Measurements from ENCODE around the gene TSPOAP1. TPM values are rescaled to one million over a fixed set of nuclear protein-coding genes. Genes with fewer than 3 reads are reported as not detected.

The TSPOAP1 gene
- total RNA-seq, 1 experiment from 2014 or later, result under 0.01 TPM

DNA sequence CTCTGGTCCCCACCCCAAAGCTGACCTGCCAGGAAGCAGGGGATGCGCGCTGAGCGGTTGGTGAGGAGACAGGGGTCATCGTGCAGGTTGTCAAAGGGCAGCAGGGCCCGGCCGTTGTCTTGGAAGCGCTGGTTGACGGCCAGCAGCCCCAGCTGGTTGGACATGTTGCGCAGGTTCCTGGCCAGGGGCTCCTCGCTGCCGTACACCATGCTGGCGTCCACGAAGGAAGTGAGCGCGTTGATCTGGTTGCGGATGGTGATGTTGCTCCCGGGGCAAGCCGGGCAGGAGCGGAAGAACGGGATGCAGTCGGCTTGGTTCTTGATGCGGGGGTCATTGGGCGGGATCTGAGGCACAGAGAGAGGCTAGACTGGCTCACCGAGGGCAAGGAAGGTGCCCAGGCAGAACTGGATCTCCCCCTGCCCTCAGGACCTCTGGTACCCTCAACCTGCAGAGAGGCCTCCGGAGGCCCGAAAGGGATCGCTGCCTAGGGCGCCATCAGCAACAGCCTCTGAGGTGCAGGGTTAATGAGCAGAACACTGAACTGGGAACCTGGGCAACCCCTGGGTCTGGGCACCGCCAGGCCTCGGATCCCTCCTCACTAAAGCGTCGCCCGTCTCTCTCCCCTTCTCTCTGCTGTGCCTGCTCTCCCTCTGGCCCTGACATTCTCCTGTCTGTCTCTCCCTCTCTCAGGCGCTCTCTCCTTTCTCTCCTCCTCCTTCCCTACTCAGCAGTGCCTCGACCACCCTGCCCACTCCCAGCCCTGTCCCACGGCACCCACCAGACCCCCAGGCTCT lies 50.6 kb downstream of the TSPOAP1 start:
- no peak for DNase-seq (ENCODE audit: low read depth)

DNA sequence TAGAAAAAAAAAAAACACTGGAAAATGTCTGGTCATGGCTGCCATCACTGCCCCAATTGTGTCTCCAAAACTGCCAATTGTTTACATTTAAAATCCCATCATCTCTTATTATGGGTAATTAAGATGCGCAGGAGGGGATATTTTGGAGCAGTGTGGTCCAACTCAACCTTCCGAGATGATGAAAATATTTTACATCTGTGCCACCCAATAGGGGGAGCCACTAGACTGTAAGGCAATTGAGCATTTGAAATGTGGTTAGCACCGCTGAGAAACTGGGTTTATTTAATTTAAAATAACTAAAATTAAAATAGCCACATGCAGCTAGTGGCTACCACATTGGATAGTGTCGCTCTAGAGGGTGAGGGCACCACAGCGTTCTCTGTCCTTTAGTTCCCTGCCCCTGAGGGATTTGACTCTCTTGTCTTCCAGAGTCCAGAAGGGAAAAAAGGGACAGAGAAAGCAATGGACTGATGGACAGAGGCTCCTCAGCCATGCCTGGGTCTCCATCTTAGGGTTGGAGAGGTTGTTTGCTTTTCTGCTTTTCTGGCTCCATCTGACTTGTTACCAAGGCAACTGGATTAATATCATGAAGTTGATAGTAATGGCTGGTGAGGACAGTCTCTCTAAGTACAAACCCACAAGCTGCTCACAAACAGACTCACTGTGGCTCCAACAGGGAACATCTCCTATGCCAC lies 51.3 kb downstream of the TSPOAP1 start:
- no peak for DNase-seq (ENCODE audit: low read depth)

DNA sequence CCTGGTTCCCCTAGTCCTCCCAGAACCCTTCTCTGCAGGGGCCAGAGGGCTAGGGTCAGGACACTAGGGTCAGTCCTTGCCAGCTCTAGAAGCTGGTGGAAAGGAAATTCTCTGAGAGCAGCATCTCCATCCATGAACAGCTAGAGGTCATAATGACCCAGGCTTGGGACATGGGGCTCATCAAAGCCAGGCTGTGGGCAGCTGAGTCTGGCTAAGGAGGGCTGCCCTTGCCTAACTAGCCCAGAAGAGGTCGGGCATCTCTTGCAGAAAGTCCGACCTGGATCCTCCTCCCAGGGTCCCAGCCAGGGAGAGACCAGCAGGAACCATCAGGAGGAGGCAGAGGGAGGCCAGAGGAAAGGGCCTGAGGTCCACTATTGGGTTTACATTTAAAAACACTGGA lies 52.2 kb downstream of the TSPOAP1 start:
- no peak for DNase-seq (ENCODE audit: low read depth)

DNA sequence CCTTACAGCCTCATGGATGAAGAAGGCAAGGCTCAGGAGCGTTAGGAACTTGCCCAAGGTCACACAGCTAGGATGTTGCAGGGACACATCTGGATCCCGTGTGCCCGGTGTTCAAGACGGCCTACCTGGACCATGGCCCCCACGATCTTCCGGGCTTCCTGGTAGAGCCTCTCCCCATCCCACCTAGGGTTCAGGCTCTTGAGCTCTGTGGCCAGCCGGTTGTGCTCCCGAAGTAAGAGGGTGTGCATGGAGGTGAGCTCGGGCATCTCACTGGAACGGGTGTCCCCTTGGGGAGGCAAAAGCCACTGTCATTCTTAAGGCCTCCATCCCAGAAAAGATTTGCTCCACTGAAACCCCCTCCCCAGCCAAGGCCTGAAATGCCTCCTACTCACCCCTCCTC lies 53.2 kb downstream of the TSPOAP1 start:
- DNase-seq (ENCODE audit: low read depth), result no peak

DNA sequence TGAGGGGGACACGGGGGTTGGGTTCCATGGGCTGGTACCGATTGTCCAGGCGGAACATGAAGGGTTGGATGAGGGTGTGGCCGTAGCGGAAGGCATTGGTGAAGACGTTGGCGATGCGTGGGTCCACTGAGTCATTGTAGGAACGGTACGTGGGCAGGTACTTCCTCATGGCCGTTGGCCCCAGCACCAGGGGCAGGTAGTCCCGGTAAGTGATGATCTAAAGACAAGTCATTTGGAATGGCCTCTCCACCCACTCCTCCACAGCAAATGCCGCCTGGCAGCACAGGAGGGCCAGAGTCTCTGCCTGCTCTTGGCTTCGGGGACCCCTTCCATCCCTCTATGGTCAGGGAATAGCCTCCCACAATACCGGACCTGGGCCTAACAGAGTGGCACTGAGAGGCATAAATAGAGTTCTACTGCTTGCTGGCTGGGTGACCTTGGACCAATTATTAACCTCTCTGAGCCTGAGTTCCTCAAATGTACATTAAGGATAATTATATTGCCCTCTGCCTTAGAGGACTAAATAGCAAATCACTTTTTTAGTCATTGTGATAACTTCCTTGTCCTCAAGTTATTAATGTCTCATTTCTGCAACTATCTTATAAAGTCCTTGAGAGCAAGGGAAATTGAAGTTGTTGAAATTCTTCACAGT lies 55.0 kb downstream of the TSPOAP1 start:
- DNase-seq (ENCODE audit: low read depth), result no peak

DNA sequence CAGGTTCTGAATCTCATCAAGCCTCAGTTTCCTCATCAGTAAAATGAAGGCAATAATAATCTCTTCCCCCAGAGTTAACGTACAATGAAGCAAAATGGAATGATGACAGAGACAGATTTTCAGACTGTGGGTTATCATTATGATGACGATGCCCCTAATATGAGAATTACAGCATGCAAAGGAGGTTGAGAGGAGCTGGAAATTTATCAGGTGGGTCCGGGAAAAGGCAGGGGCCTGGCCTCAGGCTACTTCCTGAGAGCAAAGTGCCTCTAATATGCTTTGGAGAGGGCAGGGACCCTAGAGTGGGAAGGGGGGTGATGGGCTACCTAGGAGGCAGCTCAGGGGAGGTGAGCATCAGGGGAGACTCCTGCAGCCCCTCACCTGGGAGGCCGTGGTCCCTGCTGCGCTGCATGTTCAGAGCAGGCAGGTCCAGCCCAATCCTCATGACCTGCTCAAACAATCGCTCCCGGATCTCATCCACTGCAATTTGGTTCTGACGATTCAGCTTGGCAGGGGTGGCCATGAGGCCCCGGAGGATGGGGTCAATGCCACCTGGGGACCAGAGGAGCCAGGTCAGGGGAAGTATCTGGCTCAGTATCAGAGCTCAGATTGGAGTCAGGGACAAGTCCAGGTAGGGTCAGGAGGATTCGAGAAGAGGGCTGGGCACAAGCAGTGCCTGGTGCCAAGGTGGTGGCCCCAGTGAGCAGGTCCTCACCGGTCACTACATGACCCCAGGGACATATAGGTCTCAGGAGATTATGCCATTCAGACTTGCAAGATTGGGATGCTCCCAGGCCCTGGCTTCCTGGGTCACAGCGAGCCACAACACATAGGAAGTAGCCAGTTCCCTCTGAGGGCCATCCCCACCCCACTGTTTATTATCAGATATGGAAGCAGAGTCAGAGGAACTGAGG lies 56.0 kb downstream of the TSPOAP1 start:
- DNase-seq (ENCODE audit: low read depth), result no peak

DNA sequence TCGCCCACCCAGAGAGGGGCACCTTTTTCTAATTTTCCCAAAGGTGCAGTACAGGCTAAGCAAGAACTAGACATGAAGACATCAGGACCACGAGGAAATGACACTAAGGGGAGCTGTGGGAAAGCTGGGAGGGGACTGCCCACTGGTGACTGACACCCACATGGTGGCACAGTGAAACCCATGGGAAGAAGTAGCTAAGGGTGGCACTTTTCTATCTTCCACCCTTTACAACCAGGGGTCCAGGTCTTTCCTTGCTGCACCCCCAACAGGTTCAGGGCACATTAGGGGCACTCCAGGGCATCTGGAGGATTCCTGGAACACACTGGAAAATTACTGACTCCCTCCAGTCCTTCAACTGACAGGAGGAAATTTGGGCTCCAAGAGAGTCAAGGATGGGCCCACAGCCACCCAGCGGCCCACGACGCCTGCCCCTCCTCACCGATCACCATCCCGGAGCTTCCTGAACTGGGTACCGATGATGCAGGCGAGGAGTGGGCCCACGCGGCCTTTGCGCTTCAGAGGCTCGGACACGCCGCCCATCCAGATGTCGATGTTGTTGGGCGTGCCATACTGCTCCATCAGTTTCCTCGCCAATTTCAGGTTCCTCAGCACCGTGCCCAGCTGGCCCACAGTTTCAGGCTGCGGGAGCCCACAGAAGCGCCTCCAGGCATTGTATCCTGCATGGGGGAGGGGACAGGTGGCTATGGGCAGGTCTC lies 57.2 kb downstream of the TSPOAP1 start:
- no peak for DNase-seq (ENCODE audit: low read depth)

DNA sequence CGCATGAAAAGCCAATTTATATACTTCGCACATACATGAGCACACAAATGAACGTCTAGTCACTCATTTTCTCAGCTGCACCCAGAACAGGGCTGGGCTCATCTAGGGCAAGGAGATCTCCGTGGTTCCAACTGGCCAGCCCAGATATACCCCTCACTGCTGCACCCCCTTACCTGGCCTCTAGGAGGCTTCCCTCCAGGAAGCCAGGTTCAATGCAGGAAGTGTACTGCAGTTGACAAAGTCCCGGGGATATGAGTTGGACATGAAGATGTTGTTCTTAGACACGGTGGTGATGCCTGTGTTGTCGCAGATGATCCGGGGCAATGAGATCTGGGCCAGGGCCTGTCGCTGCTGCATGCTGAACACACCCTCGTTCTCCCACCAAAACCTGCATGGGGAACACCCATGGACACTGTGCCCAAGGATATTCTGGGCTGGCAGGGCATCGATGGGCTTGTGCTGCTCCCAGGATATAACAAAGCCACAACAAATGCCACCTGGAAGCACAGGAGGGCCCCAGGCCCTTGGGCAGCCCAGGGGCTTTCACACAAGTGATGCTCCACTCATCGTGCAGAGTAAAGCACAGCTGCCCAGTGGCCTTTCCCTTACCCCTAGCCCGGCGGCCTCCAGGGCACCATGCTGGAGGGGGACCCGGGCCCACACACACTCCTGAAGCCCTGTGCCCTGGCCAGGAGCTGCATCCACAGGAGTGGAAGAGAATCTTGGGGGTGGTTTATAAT lies 57.9 kb downstream of the TSPOAP1 start:
- DNase-seq (ENCODE audit: low read depth), result no peak

DNA sequence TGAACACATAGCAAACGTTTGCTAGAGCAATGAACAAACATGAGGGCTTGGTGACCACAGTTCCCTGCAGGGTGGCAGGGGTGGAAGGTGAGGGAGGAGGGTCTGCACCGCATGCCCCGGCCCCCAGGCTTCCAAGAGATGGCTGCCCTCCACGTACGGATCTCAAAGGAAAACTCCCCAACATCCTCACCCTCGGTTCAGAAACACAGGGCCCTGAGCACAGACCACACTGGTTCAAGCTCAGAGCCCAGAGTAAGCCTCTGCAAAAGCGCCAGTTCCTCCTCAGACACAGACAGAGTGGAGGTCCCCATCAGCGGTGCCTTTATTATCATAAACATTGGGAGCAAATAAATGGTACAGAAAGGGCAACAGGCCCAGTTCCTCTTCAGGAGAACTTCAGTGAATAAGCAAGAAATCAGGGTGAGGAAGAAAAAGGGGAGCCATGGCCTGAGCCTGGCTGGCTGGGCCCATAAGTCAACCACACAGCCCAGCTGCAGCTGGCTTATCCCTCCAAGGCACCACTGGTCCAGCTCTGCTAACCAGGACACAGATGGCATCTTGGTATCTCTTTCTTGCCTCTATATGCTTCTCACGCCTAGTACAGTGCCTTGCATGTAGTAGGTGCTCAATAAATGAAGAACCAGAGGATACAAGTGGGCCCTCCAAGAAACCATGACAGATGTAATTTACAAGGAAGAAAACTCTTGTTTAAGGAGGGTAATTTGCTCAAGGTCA lies 58.9 kb downstream of the TSPOAP1 start:
- no peak for DNase-seq (ENCODE audit: low read depth)

DNA sequence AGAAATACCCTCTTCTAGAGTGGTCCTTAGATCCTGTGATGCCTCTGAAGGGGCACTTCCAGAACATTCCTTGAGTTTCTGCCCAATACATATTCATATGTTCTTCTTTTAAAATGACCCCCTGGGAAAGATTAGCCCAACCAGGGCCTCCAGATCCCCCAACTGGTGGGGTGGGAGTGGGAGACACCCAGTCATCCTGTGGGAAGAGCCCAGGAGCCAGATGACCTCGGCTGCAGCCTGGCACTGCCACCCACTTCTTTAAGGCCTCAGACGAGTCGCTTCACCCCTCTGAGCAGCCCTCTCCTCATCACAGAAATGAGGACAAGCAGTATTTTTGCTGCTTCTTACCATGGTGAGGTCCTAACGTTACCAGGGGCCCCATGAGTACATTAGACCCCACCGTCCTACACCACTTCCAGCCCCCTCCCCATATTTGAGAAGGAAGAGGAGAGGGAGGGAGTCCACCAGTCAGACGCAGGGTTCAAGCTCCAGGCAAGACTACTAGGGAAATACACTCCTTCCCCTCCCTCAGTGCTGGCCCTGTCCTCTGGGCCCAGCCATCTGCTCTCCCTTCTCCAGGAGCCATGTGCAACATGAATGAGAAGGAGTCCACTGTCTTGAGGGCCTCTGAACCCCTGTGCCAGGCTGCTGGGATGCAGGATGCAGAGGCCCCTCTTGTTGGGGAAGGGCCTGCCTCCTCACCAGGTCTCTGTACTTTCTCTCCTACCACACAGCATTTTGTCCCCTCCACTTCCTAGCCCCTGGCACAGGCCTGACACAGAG lies 59.6 kb downstream of the TSPOAP1 start:
- no peak for DNase-seq (ENCODE audit: low read depth)

DNA sequence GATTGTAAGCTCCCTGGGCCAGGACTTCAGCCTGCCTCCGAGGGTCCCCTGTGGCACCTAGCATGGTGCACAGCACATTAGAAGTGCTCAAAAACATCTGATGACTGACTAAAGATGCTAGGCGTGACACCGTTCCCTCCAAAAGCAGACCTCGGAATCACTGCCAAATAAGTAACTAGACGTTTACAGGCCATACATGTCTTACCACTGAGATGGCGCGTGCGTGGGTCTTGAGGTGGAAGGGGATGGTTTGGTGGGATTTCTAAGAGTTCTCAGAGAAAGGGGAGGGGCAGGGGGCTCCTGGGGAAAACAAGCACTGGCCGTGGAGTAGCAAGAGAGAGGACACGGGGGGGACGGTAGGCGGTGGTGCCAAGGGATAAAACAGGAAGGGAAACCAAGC lies 60.3 kb downstream of the TSPOAP1 start:
- no peak for DNase-seq (ENCODE audit: low read depth)

DNA sequence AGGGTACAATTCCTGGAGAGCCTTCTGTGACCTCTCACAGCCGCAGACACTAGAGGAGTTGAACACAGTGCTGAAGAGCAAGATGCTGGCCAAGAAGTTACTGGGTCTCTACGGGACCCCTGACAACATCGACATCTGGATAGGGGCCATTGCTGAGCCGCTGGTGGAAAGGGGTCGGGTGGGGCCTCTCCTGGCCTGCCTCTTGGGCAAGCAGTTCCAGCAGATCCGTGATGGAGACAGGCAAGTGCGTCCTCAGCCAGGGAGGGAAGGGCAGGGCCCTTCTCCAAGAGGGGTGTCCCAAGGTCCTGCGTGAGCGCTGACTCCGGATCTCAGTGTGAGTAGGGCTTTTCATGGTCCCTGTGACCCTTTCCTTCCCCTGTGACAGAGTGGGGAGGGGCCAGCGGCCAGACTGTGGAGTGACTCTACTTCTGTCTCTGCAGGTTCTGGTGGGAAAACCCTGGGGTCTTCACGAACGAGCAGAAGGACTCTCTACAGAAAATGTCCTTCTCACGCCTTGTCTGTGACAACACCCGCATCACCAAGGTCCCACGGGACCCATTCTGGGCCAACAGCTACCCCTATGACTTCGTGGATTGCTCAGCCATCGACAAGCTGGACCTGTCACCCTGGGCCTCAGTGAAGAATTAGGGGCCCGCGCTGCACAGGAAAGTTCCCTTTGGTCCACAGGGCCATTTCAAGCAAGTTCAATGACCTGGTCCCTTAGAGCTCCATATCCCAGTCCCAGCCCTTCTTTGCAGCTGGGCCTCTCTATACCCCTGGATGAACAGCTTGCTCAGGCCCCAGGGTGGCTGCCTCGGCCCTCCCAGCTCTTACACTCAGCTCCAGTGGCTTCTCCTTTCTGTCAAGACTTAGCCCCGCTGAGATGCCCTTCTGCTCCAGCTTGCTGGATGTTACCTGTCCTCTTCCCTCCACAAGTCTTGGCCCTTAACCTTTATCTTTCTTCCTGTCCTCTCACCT lies 61.0 kb downstream of the TSPOAP1 start:
- DNase-seq (ENCODE audit: low read depth), result no peak

DNA sequence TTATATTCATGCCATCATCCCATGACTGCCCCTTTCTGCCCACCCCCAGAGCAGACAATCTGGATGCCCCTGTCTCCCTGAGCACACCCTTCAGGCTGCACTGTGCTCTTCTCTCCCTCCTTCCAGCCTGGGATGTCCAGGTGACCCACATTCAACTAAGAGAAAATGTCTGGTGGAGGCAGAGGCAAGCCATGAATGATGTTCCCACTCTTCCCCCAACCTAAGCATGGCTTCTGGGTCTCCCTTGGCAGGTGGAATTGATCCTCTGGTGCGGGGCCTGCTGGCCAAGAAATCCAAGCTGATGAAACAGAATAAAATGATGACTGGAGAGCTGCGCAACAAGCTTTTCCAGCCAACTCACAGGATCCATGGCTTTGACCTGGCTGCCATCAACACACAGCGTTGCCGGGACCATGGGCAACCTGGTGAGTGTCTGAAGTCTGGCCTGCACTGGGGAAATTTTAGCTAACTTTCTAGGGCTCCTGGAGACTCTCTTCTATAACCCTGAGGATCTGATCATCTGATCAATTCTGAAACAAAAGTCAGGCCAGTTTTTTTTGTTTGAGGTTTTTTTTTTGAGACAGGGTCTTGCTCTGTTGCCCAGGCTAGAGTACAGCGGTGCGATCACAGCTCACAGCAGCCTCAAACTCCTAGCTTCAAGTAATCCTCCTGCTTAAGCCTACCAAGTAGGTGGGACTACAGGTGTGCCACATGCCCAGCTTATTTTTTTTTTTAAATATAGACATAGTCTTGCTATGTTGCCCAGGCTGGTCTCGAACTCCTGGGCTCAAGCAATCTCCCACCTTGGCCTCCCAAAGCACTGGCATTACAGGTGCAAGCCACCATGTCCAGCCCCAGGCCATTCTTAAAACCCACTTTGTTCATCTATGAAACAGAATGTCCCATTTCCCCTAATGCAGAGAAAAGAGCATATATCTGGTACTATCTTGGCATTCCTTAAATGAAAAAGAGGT lies 62.4 kb downstream of the TSPOAP1 start:
- DNase-seq (ENCODE audit: low read depth), result no peak

DNA sequence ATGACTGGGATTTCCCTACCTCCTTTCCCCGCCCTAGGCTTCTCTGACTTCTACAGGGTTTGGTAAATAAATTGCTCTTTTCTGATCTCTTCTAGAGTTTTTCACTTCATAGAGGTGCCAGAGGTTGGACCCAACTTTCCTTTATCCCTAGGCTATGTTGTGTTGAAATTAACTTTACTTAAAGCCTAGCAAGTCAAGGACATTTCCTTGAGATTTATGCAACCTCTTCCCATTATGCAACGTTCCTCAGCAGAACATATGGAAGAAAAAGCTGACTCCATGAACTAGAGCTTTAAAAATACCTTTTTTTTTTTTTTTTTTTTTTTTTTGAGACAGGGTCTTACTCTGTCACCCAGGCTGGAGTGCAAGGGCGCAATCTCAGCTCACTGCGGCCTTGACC lies 63.3 kb downstream of the TSPOAP1 start:
- no peak for DNase-seq (ENCODE audit: low read depth)

DNA sequence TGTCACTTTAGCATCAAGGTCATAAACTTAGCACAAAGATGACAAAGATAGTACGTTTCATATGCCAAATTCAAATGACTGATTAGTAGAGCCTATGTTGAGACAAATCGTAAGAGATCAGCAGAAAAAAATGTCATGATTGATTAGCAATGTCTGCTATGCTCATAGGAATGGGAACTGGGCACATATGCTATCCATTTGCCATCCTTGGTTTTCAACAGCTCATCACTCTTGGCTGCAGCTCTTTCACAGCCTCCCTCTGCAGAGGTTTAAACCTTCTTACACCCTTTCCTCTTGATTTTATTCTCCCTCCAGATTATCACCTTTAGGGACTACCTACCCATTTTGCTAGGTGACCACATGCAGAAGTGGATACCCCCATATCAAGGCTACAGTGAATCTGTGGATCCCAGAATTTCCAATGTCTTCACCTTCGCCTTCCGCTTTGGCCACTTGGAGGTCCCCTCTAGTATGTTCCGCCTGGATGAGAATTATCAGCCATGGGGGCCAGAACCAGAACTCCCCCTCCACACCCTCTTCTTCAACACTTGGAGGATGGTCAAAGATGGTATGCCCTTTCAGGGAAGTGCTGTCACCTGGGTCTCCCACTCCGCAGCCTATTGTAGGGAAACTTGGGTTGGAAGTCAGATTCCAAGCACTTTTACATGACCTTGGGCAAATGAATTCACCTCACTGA lies 64.0 kb downstream of the TSPOAP1 start:
- DNase-seq (ENCODE audit: low read depth), result no peak

DNA sequence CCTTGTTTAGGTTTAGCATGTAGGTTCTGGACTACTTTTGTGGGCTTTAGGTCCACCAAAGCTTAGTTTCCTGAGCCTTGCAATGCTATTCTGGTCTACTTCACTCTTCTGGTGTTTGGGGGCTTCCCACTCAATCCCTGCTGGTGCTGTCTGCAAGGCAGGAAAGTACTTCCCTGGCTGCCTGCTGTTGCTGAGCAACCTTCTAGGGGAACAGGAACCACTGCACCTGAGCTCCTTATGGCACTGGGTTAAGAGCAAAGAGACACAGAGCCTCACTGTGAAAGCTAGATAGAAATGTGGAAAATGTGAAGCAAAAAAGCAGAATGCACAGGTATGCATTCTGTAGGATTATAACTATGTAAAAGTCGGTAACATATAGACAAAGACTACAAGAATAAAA lies 64.8 kb downstream of the TSPOAP1 start:
- no peak for DNase-seq (ENCODE audit: low read depth)
